ENCODE measurements around the gene MYZAP. TPM values are rescaled to one million over a fixed set of nuclear protein-coding genes. Genes with fewer than 3 reads are reported as not detected.

Gene MYZAP
- total and polyA plus RNA-seq, 9 donors: 1.1 to 11.3 (median 5.5) TPM

GRCh38 chr15:57554063-57554811 is 37.5 kb upstream of the MYZAP start:
- no peaks in the 10 kb centered on the region for H3K9me3 ChIP-seq
- H3K27ac ChIP-seq: no peak overlapping the region
- TF ChIP-seq CTCF (IDR thresholded peaks at IDR 0.05) (no peak), POLR2A (IDR thresholded peaks at IDR 0.05) (no peak)
- WGBS, 3 donors: 34 to 48% (median 38%) methylated on average over 10 of the region's 10 CpGs
- intact Hi-C loops (cut with DNase I): loop anchor here in 2 of 4 donors (10.0 kb wide), 3 partner anchors 171 to 311 kb away; no protein-coding TSS in a partner anchor
- H3K4me1 ChIP-seq (ENCODE audit: insufficient read depth): peaks cover 8% of the 10 kb centered on the region
- no peaks in the 10 kb centered on the region for H3K36me3 ChIP-seq
- H3K27me3 ChIP-seq: no peaks in the 10 kb centered on the region
- H3K4me3 ChIP-seq: no peak overlapping the region
- peak in 1 of 5 donors; percentile 43 for DNase-seq

GRCh38 chr15:57554812-57555179 is 36.9 kb upstream of the MYZAP start:
- Histone ChIP-seq H3K4me3 (no peak overlapping the region), H3K27me3 (no peaks in the 10 kb centered on the region), H3K36me3 (no peaks in the 10 kb centered on the region), H3K4me1 (ENCODE audit: insufficient read depth) (peaks cover 8% of the 10 kb centered on the region), H3K27ac (no peak overlapping the region), H3K9me3 (no peaks in the 10 kb centered on the region)
- TF ChIP-seq CTCF (IDR thresholded peaks at IDR 0.05) (no peak), EP300 (IDR thresholded peaks at IDR 0.05) (no peak), POLR2A (IDR thresholded peaks at IDR 0.05) (no peak)
- peak in 1 of 5 donors; percentile 50 for DNase-seq
- 22 to 29% (median 24%) methylated on average over 4 of the region's 4 CpGs for WGBS, 3 donors
- intact Hi-C loops (cut with DNase I): loop anchor here in 2 of 4 donors (10.0 kb wide), 3 partner anchors 170 to 310 kb away; no protein-coding TSS in a partner anchor

GRCh38 chr15:57555270-57555669 is 36.4 kb upstream of the MYZAP start:
- Histone ChIP-seq H3K4me1 (ENCODE audit: insufficient read depth) (peaks cover 8% of the 10 kb centered on the region), H3K36me3 (no peaks in the 10 kb centered on the region), H3K27me3 (no peaks in the 10 kb centered on the region), H3K4me3 (no peak overlapping the region), H3K27ac (no peak overlapping the region), H3K9me3 (no peaks in the 10 kb centered on the region)
- intact Hi-C loops (cut with DNase I): loop anchor here in 2 of 4 donors (10.0 kb wide), 3 partner anchors 170 to 310 kb away; no protein-coding TSS in a partner anchor
- TF ChIP-seq EP300 (IDR thresholded peaks at IDR 0.05) (no peak), CTCF (IDR thresholded peaks at IDR 0.05) (no peak)
- DNase-seq: no peak
- 60 to 80% (median 67%) methylated on average over 3 of the region's 3 CpGs for WGBS, 3 donors

DNA sequence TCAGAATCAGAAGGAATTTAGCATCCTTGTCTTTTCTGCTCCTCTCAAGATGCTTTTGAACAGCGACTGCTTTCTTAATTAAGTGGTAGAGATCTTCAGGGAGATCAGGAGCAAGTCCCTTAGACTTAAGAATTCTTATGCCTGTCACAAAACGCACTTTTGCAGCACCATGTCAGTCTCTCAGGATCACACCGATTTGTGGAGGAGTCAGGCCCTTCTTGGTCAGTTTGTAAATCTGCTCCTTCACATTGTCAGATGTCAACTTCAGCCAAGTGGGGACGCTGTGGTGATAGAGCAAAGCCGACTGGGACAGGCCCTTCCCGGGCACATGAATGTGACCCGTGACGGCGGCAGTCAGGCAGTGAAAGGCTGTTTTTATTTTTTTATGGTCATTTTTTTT is 35.7 kb upstream of the MYZAP start:
- no peak overlapping the region for H3K4me3 ChIP-seq
- H3K9me3 ChIP-seq: no peaks in the 10 kb centered on the region
- no peak overlapping the region for H3K27ac ChIP-seq
- no peaks in the 10 kb centered on the region for H3K36me3 ChIP-seq
- intact Hi-C loops (cut with DNase I): loop anchor here in 2 of 4 donors (10.0 kb wide), 3 partner anchors 169 to 309 kb away; no protein-coding TSS in a partner anchor
- peaks cover 8% of the 10 kb centered on the region for H3K4me1 ChIP-seq (ENCODE audit: insufficient read depth)
- 79 to 88% (median 87%) methylated on average over 9 of the region's 9 CpGs for WGBS, 3 donors
- no peak for DNase-seq
- TF ChIP-seq EP300 (IDR thresholded peaks at IDR 0.05) (no peak), CTCF (IDR thresholded peaks at IDR 0.05) (no peak), POLR2A (IDR thresholded peaks at IDR 0.05) (no peak)
- H3K27me3 ChIP-seq: no peaks in the 10 kb centered on the region

Measured in ovary (tissue), 9 donors.